Germinal center (tissue), 1 donor: ENCODE measurements around the gene EXOC4.

Source experiments
- DNase-seq: peaks from one replicate; pipeline ENCODE4 v3.0.0; 2012; ENCODE audit warnings: mixed read lengths, low spot score

EXOC4 gene

GRCh38 chr7:133491846-133492652 lies 239.2 kb downstream of the EXOC4 start:
- DNase-seq = no peak

- no peak for DNase-seq
These were observed 244.2 kb downstream of the EXOC4 start for GRCh38 chr7:133497061-133497460.

GRCh38 chr7:133501771-133502170 lies 248.9 kb downstream of the EXOC4 start:
- no peak for DNase-seq

- DNase-seq = no peak
These were observed 249.6 kb downstream of the EXOC4 start for GRCh38 chr7:133502498-133502897.

GRCh38 chr7:133502972-133503371 lies 250.1 kb downstream of the EXOC4 start:
- DNase-seq = no peak

- DNase-seq = no peak
These were observed 251.9 kb downstream of the EXOC4 start for GRCh38 chr7:133504825-133505224.

- no peak for DNase-seq
These were observed 256.9 kb downstream of the EXOC4 start for GRCh38 chr7:133509822-133510221.

- no peak for DNase-seq
These were observed 257.6 kb downstream of the EXOC4 start for GRCh38 chr7:133510326-133511055.

- no peak for DNase-seq
These were observed 258.4 kb downstream of the EXOC4 start for GRCh38 chr7:133511252-133511651.

- no peak for DNase-seq
These were observed 258.8 kb downstream of the EXOC4 start for GRCh38 chr7:133511708-133512107.

GRCh38 chr7:133512560-133512959 lies 259.7 kb downstream of the EXOC4 start:
- no peak for DNase-seq

- no peak for DNase-seq
These were observed 260.7 kb downstream of the EXOC4 start for GRCh38 chr7:133513608-133514007.

GRCh38 chr7:133514551-133514950 lies 261.7 kb downstream of the EXOC4 start:
- no peak for DNase-seq

- no peak for DNase-seq
These were observed 264.9 kb downstream of the EXOC4 start for GRCh38 chr7:133517766-133518165.

- DNase-seq = no peak
These were observed 265.8 kb downstream of the EXOC4 start for GRCh38 chr7:133518718-133519117.

- no peak for DNase-seq
These were observed 267.4 kb downstream of the EXOC4 start for GRCh38 chr7:133520248-133520647.

GRCh38 chr7:133522501-133522900 lies 269.6 kb downstream of the EXOC4 start:
- DNase-seq = no peak

GRCh38 chr7:133528796-133529195 lies 275.9 kb downstream of the EXOC4 start:
- no peak for DNase-seq

GRCh38 chr7:133529861-133530260 lies 277.0 kb downstream of the EXOC4 start:
- no peak for DNase-seq

GRCh38 chr7:133530682-133531081 lies 277.8 kb downstream of the EXOC4 start:
- DNase-seq = no peak

GRCh38 chr7:133534816-133535215 lies 281.9 kb downstream of the EXOC4 start:
- no peak for DNase-seq

- no peak for DNase-seq
These were observed 282.4 kb downstream of the EXOC4 start for GRCh38 chr7:133535308-133535707.

- no peak for DNase-seq
These were observed 283.6 kb downstream of the EXOC4 start for GRCh38 chr7:133536450-133536849.
